Chondrocyte (in vitro differentiated cells): ENCODE data around the gene MPPED2. TPM values are rescaled to one million over a fixed set of nuclear protein-coding genes. Genes with fewer than 3 reads are reported as not detected.

ENCODE experiments used
- DNase-seq: peaks from one replicate; pipeline ENCODE4 v3.0.0; 2021; ENCODE audit warnings: mixed read lengths, low spot score
- H3K27ac Mint-ChIP-seq: one replicate; pipeline ENCODE4 v1.8.0; 2021; ENCODE audit warnings: mild to moderate bottlenecking, moderate library complexity, mixed read lengths; ENCODE audit not compliant: unreplicated experiment
- H3K27me3 Mint-ChIP-seq: 2 replicates; pipeline ENCODE4 v1.8.0; 2021; ENCODE audit warnings: low read depth, mixed read lengths
- H3K36me3 Mint-ChIP-seq: 2 replicates; pipeline ENCODE4 v1.8.0; 2021; ENCODE audit warnings: low read depth, mixed read lengths
- H3K4me1 Mint-ChIP-seq: 2 replicates; pipeline ENCODE4 v1.8.0; 2021; ENCODE audit warnings: low read depth, mild to moderate bottlenecking, mixed read lengths
- H3K4me3 Mint-ChIP-seq: one replicate; pipeline ENCODE4 v1.8.0; 2021; ENCODE audit warnings: mild to moderate bottlenecking, moderate library complexity, mixed read lengths; ENCODE audit not compliant: unreplicated experiment
- H3K9me3 Mint-ChIP-seq: 2 replicates; pipeline ENCODE4 v1.8.0; 2021; ENCODE audit warnings: low read depth, mixed read lengths
- total RNA-seq: library from RNA; stranded (reverse); gene quantifications from 3 replicates; pipeline ENCODE4 v1.2.1, GENCODE V29; 2021
- TF ChIP-seq, protein P1 (sequence below): fragments of 200-600 bp; sonication (generic); IDR thresholded peaks from 2 replicates; pipeline ENCODE4 v1.5.0; 2021; ENCODE audit warnings: antibody characterized with exemption, mild to moderate bottlenecking, moderate library complexity

The MPPED2 gene
- total RNA-seq, 1 donor from 2014 or later = not detected

DNA sequence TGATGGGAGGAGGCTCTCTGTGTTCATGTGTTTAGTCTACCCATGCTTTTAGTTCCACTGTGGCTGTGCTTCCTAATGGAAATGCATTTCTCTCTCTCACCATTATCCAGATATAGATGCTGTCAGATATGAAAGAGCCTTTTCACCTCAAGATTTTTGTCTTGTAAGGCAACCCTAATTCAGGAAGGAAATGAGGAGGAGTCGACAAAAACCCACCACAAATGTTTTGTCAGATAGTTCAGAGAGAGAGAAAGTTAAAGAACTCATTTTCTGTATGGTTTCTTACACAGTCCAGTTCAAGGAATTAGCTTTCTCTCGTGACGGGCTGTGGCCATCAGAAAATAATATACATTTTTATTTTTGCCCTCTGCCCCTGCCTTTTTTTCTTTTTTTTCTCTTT, 180.8 kb downstream of the MPPED2 start:
- Mint-ChIP-seq H3K27me3 (peaks cover 13% of the 10 kb centered on the region), H3K27ac (no peak overlapping the region), H3K4me1 (no peaks in the 10 kb centered on the region), H3K36me3 (no peaks in the 10 kb centered on the region), H3K4me3 (no peak overlapping the region), H3K9me3 (no peaks in the 10 kb centered on the region)
- TF ChIP-seq, protein P1, sequence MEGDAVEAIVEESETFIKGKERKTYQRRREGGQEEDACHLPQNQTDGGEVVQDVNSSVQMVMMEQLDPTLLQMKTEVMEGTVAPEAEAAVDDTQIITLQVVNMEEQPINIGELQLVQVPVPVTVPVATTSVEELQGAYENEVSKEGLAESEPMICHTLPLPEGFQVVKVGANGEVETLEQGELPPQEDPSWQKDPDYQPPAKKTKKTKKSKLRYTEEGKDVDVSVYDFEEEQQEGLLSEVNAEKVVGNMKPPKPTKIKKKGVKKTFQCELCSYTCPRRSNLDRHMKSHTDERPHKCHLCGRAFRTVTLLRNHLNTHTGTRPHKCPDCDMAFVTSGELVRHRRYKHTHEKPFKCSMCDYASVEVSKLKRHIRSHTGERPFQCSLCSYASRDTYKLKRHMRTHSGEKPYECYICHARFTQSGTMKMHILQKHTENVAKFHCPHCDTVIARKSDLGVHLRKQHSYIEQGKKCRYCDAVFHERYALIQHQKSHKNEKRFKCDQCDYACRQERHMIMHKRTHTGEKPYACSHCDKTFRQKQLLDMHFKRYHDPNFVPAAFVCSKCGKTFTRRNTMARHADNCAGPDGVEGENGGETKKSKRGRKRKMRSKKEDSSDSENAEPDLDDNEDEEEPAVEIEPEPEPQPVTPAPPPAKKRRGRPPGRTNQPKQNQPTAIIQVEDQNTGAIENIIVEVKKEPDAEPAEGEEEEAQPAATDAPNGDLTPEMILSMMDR = no peak
- DNase-seq = no peak

DNA sequence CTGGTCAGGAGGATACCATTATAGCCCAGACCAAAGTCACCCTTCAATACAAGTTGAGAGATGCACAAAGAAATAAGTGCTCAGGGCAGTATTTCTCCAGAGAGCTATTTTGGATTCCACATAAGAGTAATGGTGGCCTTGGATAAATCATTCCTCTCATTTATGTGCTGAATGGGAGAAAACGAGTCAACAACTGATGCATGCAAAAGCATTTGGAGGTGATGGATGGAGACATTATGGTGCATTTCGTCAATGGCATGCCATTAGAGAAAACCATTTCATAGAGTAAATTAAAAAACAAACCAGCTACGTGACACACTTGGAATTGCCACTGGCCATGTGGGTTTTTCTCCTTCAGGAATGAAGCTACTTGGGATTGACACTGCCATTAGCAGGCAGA, 182.0 kb downstream of the MPPED2 start:
- Mint-ChIP-seq H3K4me1 (no peaks in the 10 kb centered on the region), H3K27ac (no peak overlapping the region), H3K36me3 (no peaks in the 10 kb centered on the region), H3K9me3 (no peaks in the 10 kb centered on the region), H3K4me3 (no peak overlapping the region), H3K27me3 (peaks cover 11% of the 10 kb centered on the region)
- DNase-seq = no peak
- TF ChIP-seq, protein P1 = no peak

DNA sequence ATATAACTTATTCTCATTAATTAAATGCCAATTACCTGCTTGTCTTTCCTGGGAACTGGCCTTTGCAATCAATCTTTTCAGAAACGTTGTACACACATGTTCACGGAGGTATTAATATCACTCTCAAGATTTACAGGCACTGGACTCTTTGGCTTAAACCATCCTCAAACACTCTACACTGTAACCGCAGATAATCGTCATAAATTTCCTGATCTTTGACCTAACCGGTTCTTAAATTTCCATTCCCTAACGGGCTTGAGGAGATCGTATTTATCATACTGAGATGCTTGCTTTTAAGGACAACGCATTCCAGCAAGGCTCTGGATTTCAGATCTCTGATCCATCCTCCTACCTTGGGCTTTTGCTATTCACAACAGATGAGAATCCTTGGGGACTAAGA, 190.4 kb downstream of the MPPED2 start:
- Mint-ChIP-seq H3K27me3 (no peaks in the 10 kb centered on the region), H3K9me3 (peaks cover 7% of the 10 kb centered on the region), H3K4me3 (no peak overlapping the region), H3K27ac (no peak overlapping the region), H3K36me3 (no peaks in the 10 kb centered on the region), H3K4me1 (no peaks in the 10 kb centered on the region)
- TF ChIP-seq, protein P1 = no peak
- DNase-seq = no peak

DNA sequence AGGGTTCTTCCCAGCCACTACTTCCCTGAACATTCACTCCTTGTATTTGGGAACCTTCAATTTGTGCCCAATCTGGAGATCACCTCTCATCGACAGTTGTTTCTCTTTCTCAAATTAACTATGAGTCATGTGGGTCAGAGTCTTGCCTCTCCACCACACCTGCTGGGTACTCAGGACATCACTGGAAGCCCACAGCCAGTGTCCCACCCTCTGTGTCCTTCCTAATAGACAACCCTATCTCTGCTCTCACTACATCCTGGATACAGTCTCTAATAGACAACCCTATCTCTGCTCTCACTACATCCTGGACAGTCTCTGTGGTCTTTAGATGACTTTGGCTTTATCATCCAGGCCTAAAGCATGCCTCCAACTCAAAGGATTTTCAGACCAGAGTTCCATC, 193.1 kb downstream of the MPPED2 start:
- no peak overlapping the region for H3K4me3 Mint-ChIP-seq
- no peaks in the 10 kb centered on the region for H3K4me1 Mint-ChIP-seq
- H3K27ac Mint-ChIP-seq = no peak overlapping the region
- DNase-seq = no peak
- H3K36me3 Mint-ChIP-seq = no peaks in the 10 kb centered on the region
- peaks cover 7% of the 10 kb centered on the region for H3K9me3 Mint-ChIP-seq
- TF ChIP-seq, protein P1 = no peak
- no peaks in the 10 kb centered on the region for H3K27me3 Mint-ChIP-seq

DNA sequence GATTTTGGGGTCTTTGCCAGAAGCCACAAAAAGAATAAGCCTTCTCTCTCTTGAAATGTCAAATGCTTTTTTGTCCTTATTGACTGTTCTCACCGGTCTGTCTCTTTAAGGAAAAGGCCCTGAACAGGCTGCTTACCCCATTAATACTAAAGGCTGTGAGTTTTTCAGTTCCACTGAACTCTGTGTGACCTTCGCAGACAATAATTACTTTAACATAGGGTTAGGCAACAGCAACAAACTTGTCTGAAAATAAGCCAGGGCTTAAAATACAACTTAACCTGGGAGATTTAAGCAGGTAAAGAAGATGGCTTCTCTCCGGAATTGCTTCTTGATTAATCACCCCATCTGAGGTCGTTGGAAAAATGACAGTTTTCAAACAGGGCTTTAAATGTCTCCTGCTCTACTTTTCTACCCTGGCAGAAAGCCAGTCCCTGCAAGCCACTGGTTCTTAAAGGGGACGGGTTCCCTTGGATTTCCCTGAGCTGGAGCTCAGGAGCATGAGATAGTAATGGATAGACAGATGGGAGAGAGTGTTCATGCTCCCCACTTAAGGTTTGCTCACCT, 193.8 kb downstream of the MPPED2 start:
- Mint-ChIP-seq H3K36me3 (no peaks in the 10 kb centered on the region), H3K4me3 (no peak overlapping the region), H3K4me1 (no peaks in the 10 kb centered on the region), H3K27ac (no peak overlapping the region), H3K9me3 (peaks cover 7% of the 10 kb centered on the region), H3K27me3 (no peaks in the 10 kb centered on the region)
- TF ChIP-seq, protein P1 = no peak
- DNase-seq = no peak
